Loucy (cell line): Measurements from ENCODE around the gene OR2AE1.

Source experiments
- EZH2phosphoT487 ChIP-seq: fragments of 200-600 bp; IDR thresholded peaks from 2 replicates; pipeline ENCODE4 v1.6.1; 2018; ENCODE audit warnings: antibody characterized with exemption, mild to moderate bottlenecking, moderate library complexity, borderline replicate concordance
- TF ChIP-seq, protein P1 (sequence below): fragments of 200-600 bp; sonication (generic); conservative IDR thresholded peaks from 2 replicates; pipeline ENCODE4 v1.5.1; 2014; ENCODE audit warnings: mild to moderate bottlenecking, antibody characterized with exemption, low read length

DNA sequence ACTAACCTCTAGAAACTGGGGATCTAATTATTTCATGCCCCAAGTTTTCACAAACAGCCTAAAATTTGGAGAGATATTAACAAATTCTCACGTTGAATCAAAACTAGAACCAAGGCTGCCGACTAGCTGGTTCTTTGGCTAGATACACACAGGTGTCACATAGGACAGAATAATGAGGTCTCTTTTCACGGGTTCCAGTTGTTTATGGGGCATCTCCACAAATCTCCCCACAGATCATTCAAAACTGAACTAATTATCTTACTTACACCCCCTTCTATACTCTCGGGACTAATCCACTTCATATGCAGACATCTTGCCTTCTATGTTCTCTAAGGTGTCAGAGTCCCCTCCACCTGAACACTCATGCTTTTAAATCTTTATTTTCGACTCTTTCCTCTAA, 16.4 kb upstream of the OR2AE1 start:
- TF ChIP-seq, protein P1, sequence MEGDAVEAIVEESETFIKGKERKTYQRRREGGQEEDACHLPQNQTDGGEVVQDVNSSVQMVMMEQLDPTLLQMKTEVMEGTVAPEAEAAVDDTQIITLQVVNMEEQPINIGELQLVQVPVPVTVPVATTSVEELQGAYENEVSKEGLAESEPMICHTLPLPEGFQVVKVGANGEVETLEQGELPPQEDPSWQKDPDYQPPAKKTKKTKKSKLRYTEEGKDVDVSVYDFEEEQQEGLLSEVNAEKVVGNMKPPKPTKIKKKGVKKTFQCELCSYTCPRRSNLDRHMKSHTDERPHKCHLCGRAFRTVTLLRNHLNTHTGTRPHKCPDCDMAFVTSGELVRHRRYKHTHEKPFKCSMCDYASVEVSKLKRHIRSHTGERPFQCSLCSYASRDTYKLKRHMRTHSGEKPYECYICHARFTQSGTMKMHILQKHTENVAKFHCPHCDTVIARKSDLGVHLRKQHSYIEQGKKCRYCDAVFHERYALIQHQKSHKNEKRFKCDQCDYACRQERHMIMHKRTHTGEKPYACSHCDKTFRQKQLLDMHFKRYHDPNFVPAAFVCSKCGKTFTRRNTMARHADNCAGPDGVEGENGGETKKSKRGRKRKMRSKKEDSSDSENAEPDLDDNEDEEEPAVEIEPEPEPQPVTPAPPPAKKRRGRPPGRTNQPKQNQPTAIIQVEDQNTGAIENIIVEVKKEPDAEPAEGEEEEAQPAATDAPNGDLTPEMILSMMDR, result no peak
- TF ChIP-seq EZH2phosphoT487, result no peak
